HuH-7.5 (cell line): ENCODE data around the gene ISCA2.
"Not testable (repeated sequence)": the region's sequence is repeated elsewhere in the genome, so short reads cannot be mapped to it uniquely, and the experiment has no call there.

ENCODE experiments used
- DNase-seq: peaks from one replicate; pipeline ENCODE4 v3.0.0; 2011; ENCODE audit warnings: low spot score

ISCA2 gene

GRCh38 chr14:74528886-74529285 lies 35.3 kb downstream of the ISCA2 start:
- DNase-seq = no peak

DNA sequence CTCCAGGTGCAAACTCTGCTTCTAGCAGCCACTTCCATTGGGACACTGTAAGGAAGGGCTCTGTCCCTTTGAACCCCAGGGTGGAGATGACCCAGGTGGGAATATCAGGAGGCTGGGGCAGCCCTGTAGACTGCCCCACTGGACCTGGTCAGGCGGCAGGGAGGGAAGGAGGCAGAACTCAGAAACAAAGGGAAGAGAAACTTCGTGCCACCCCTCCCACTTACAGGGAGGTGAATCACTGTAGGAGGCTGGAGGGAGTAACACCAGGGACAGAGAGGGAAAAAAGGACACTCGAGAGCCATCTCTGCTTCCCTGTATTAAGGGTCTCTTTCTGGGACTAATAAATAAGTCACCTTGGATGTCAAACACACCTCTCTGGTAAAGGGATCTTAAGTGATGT lies 37.4 kb downstream of the ISCA2 start:
- no peak for DNase-seq

- DNase-seq = peak; percentile 51
Measured at GRCh38 chr14:74531467-74531866, 37.9 kb downstream of the ISCA2 start.

GRCh38 chr14:74532246-74532645 lies 38.7 kb downstream of the ISCA2 start:
- no peak for DNase-seq

- no peak for DNase-seq
Measured at GRCh38 chr14:74533576-74533975, 40.0 kb downstream of the ISCA2 start.

GRCh38 chr14:74535756-74536325 lies 42.3 kb downstream of the ISCA2 start:
- DNase-seq = no peak

DNA sequence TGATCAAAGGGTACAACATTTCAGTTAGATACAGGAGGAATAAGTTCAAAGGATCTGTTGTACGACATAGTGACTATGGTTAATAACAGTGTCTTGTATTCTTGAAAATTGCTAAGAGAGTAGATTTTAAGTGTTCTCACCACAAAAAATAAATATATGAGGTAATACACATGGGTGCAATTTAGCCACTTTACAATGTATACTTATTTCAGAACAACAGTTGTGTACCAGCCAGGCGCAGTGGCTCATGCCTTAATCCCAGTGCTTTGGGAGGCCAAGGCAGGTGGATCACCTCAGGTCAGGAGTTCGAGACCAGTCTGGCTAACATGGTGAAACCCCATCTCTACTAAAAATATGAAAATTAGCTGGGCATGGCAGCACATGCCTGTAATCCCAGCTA lies 42.8 kb downstream of the ISCA2 start:
- DNase-seq = not testable (repeated sequence)

GRCh38 chr14:74538411-74539391 lies 45.1 kb downstream of the ISCA2 start:
- DNase-seq = no peak

- DNase-seq = no peak
Measured at GRCh38 chr14:74539503-74539902, 45.9 kb downstream of the ISCA2 start.

- DNase-seq = no peak
Measured at GRCh38 chr14:74541225-74541624, 47.7 kb downstream of the ISCA2 start.

DNA sequence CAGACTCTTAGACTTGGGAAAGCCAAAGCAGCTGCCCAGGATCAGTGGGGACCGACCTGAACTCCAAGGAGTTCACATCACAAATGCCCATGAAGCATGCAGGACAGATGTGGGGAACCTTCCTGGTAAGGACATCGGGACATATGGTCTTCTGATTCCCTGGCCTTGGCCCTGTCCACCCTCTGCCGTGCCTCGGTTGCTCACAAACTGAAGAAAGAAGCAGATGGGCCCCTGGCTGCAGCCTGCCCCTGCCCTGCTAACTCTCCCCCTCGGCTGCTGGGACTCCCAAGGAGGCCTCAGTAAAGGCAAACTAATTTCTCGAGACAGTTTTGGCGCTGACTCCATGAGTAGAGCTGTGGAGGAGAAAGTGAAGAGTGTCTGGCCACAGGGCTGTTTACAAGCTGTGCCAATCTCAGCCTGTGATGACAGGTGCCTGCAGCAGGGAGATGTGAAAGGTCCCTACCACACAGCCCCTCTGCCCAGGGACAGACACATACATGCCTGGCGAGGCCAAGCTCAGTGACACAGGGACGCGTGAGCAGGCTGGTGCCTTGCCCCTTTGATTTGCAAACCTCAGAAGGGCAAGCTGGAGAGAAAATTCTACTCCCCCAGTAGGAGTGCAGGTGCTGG lies 48.6 kb downstream of the ISCA2 start:
- DNase-seq = no peak

- DNase-seq = no peak
Measured at GRCh38 chr14:74543771-74544438, 50.3 kb downstream of the ISCA2 start.

DNA sequence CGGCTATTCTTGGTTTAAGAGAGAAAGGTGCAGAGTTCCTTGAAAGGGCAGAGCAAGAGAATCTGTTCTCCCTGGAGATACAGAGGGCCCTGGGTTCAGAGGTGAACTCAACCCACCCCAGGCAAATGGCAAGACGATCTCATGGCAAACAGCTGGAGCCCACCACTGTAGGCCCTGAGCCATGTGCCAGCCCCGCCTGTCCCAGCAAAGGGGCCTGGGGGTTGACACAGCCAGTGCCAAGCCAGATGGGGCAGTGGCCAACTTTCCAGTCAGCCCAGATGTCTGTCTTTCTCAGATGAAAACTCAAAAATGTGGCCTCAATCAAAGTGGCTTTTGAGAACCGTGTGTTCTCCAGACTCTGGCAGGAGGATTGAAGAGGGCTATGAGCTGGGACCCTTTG lies 51.8 kb downstream of the ISCA2 start:
- DNase-seq = no peak

- DNase-seq = no peak
Measured at GRCh38 chr14:74546416-74546815, 52.9 kb downstream of the ISCA2 start.
